ENCODE results near the gene CLIP4. TPM values are rescaled to one million over a fixed set of nuclear protein-coding genes. Genes with fewer than 3 reads are reported as not detected.

The CLIP4 gene
- polyA plus RNA-seq, 1 experiment = 71.4 TPM

GRCh38 chr2:29215073-29215472 lies 99.9 kb downstream of the CLIP4 start:
- POLR2A ChIA-PET = no interaction called here
- Histone ChIP-seq H3K27me3 (ENCODE audit: control insufficient read depth, insufficient read depth, low read length) (peaks cover 3% of the 10 kb centered on the region), H3K9me3 (ENCODE audit: control insufficient read depth, insufficient read depth, low read length) (no peaks in the 10 kb centered on the region), H3K27ac (ENCODE audit: low read depth, low read length) (no peak overlapping the region), H3K4me3 (ENCODE audit: low read depth, low read length) (no peak overlapping the region)
- no peak for DNase-seq (ENCODE audit: low read depth, low spot score)
- CTCF ChIA-PET = interaction anchor here (1.8 kb wide), 1 partner anchor 259 kb away, joined by 4 read pairs; no protein-coding TSS in a partner anchor
- TF ChIP-seq, protein P1, sequence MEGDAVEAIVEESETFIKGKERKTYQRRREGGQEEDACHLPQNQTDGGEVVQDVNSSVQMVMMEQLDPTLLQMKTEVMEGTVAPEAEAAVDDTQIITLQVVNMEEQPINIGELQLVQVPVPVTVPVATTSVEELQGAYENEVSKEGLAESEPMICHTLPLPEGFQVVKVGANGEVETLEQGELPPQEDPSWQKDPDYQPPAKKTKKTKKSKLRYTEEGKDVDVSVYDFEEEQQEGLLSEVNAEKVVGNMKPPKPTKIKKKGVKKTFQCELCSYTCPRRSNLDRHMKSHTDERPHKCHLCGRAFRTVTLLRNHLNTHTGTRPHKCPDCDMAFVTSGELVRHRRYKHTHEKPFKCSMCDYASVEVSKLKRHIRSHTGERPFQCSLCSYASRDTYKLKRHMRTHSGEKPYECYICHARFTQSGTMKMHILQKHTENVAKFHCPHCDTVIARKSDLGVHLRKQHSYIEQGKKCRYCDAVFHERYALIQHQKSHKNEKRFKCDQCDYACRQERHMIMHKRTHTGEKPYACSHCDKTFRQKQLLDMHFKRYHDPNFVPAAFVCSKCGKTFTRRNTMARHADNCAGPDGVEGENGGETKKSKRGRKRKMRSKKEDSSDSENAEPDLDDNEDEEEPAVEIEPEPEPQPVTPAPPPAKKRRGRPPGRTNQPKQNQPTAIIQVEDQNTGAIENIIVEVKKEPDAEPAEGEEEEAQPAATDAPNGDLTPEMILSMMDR (IDR thresholded peaks at IDR 0.05; ENCODE audit: low read depth, low read length) = no peak

DNA sequence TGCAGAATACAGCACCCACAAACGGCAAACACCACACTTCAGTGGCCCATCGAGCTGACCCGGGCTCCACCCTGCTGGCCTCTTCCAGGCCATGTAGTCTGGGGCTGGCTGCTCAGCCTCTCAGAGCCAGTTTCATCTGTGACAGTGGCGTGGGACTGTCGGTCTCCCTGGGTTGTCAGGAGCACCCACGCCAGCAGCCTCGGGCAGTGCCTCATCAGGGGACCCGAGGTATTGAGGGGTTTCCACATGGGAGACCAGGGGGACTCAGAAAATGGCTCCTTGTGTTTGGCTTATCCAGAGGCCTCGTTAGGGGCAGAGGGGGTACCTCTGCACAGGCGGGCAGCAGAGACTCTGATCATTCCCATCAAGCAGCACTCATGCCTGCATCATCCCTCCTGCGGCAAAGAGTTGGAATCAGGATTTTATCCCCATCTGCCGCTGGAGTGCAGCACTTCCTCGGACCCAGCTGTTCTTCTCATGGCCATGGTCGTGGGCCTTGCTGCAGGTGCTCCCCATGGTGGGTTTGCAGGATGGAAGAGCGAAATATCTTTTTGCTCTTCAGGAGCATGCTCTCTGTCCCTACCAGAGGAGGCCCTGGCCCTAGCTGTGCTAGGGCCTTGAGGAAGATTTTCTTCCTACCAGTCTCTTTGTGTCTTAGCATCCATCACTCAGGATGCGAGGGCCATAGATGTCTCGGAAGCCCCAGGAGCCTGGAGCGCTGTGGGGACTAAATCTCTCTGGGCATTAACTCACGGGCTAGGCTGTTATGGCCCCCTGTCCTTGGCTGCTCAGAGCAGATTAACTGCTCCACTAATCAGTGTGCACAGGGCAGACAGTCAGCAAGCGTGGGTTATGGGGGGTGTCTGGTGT lies 100.8 kb downstream of the CLIP4 start:
- CTCF ChIA-PET = interaction anchor here (0.6 kb wide), 1 partner anchor 1496 kb away, joined by 4 read pairs; no protein-coding TSS in a partner anchor
- Histone ChIP-seq H3K4me3 (ENCODE audit: low read depth, low read length) (no peak overlapping the region), H3K9me3 (ENCODE audit: control insufficient read depth, insufficient read depth, low read length) (no peaks in the 10 kb centered on the region), H3K27ac (ENCODE audit: low read depth, low read length) (no peak overlapping the region), H3K27me3 (ENCODE audit: control insufficient read depth, insufficient read depth, low read length) (peaks cover 7% of the 10 kb centered on the region)
- POLR2A ChIA-PET = no interaction called here
- no peak for DNase-seq (ENCODE audit: low read depth, low spot score)
- TF ChIP-seq, protein P1 (IDR thresholded peaks at IDR 0.05; ENCODE audit: low read depth, low read length) = no peak

DNA sequence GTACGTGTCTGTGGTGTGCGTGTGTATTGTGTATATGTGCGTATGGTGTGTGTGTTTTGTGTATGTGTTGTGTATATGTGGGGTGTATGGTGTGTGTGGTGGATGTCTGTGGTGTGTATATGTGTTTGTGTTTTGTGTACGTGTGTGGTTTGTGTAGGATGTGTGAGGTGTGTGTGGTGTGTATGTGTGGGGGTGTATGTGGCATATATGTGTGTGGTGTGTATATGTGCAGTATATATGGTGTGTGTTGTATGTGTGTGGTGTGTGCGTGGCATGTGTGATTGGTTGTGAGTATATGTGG lies 101.3 kb downstream of the CLIP4 start:
- Histone ChIP-seq H3K4me3 (ENCODE audit: low read depth, low read length) (no peak overlapping the region), H3K9me3 (ENCODE audit: control insufficient read depth, insufficient read depth, low read length) (no peaks in the 10 kb centered on the region), H3K27me3 (ENCODE audit: control insufficient read depth, insufficient read depth, low read length) (peaks cover 11% of the 10 kb centered on the region), H3K27ac (ENCODE audit: low read depth, low read length) (no peak overlapping the region)
- ChIA-PET CTCF (no interaction called here), POLR2A (no interaction called here)
- TF ChIP-seq, protein P1 (IDR thresholded peaks at IDR 0.05; ENCODE audit: low read depth, low read length) = no peak
- no peak for DNase-seq (ENCODE audit: low read depth, low spot score)

DNA sequence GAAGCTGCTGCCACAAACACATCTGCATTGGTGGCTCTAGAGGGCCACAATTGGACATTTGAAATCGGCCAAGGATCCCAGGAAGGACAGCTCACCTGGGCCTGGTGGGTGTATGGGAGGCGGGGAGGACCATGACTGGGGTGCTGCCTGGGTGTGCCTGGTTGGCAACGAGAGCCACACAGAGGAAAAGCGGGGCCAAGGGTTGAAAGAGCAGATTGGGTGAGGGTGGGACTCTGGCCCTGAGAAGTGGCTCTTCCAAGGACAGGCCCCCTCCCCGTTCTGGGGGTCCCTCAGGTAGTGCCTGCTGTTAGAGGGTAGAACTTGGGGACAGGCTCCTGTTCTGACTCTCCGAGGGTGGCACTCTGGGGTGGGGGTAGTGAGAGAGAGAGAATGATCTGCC lies 102.9 kb downstream of the CLIP4 start:
- H3K27ac ChIP-seq (ENCODE audit: low read depth, low read length) = no peak overlapping the region
- POLR2A ChIA-PET = no interaction called here
- peaks cover 15% of the 10 kb centered on the region for H3K27me3 ChIP-seq (ENCODE audit: control insufficient read depth, insufficient read depth, low read length)
- no peaks in the 10 kb centered on the region for H3K9me3 ChIP-seq (ENCODE audit: control insufficient read depth, insufficient read depth, low read length)
- TF ChIP-seq, protein P1 (IDR thresholded peaks at IDR 0.05; ENCODE audit: low read depth, low read length) = no peak
- no peak for DNase-seq (ENCODE audit: low read depth, low spot score)
- CTCF ChIA-PET = no interaction called here
- no peak overlapping the region for H3K4me3 ChIP-seq (ENCODE audit: low read depth, low read length)

- H3K27me3 ChIP-seq (ENCODE audit: control insufficient read depth, insufficient read depth, low read length) = peaks cover 15% of the 10 kb centered on the region
- DNase-seq (ENCODE audit: low read depth, low spot score) = no peak
- no peak overlapping the region for H3K4me3 ChIP-seq (ENCODE audit: low read depth, low read length)
- POLR2A ChIA-PET = no interaction called here
- H3K27ac ChIP-seq (ENCODE audit: low read depth, low read length) = no peak overlapping the region
- TF ChIP-seq, protein P1 (IDR thresholded peaks at IDR 0.05; ENCODE audit: low read depth, low read length) = no peak
- CTCF ChIA-PET = no interaction called here
- H3K9me3 ChIP-seq (ENCODE audit: control insufficient read depth, insufficient read depth, low read length) = no peaks in the 10 kb centered on the region
These were observed 103.4 kb downstream of the CLIP4 start for GRCh38 chr2:29218550-29219125.
